Stomach (tissue), 4 donors: ENCODE results near the gene SRSF3.

Experiments
- CTCF ChIP-seq, 7 experiments: fragments of 450-650 bp in 4 of 7; fragments of 200-600 bp in 3 of 7; sonication (generic) in 3 of 7; IDR thresholded peaks; one replicate each; pipeline ENCODE4 v1.5.1; 2016 to 2019; ENCODE audit warnings: antibody characterized with exemption in 7 of 7, control low read depth in 2 of 7, mild to moderate bottlenecking in 1 of 7
- EP300 ChIP-seq: sonication (generic); formaldehyde crosslinking; IDR thresholded peaks from one replicate; pipeline ENCODE4 v1.6.1; 2017; ENCODE audit warnings: antibody characterized with exemption
- POLR2AphosphoS5 ChIP-seq, 3 donors: sonication (generic); formaldehyde crosslinking; IDR thresholded peaks; one replicate each; pipeline ENCODE4 v1.6.1; 2016; ENCODE audit warnings: antibody characterized with exemption in 3 of 3

DNA sequence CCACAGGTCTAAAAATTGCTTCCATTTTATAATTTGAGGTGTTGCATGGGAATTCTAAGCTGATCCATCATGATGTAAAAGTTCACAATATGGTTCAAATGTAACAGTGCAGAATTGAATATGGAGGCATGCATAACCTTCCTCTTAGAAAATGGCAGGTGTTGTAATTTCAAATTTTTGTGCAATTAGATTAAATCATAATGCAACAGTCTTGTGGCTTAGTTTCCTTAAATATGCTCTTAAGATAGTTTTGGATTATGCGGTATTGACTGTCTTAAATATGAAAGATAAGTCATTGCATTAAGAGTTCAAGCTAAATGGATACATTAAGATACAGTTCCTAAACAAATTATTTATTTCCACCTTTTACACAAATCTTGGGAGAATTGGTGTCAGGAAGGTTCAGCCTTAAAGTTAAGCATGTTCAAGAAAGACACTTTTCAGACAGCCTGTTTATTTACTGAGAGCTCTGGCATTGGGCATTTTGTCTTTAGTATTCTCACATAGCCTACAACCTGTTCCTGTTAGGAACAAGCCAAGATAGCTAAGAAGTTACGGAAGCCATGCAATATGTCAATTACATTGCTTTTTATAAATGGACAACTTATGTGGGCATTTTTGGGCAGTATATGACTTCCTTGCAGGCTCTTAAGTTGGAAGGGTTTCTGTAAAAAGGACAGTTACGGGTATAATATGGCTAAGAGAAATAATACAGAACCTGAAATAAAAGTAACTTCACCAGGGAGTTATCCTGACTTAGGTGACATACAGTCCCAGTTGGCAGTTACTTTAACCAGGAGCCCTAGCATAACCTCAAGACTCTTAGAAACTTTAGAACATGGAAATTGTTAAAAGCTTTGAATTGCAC is 9.3 kb downstream of the SRSF3 start:
- TF ChIP-seq EP300: no peak
- TF ChIP-seq CTCF (IDR thresholded peaks at IDR 0.05): no peak
- TF ChIP-seq POLR2AphosphoS5 (IDR thresholded peaks at IDR 0.05): no peak
